ENCODE results near the gene HSPB1.

GRCh38 chr7:76292213-76292573 is 10.3 kb upstream of the HSPB1 start:
- TF ChIP-seq CTCF (IDR thresholded peaks at IDR 0.05) (no peak), POLR2A (IDR thresholded peaks at IDR 0.05) (no peak)
